HG03280 (cell line): ENCODE measurements around the gene NDUFAF7.
"Not testable (repeated sequence)": the region's sequence is repeated elsewhere in the genome, so short reads cannot be mapped to it uniquely, and the experiment has no call there.

Experiments used
- ATAC-seq: cut with Tn5 transposase; IDR thresholded peaks from one replicate; pipeline ENCODE4 v1.9.1; 2021; ENCODE audit warnings: mild to moderate bottlenecking, moderate library complexity; ENCODE audit not compliant: unreplicated experiment

The NDUFAF7 gene

GRCh38 chr2:37276291-37276690, 44.8 kb downstream of the NDUFAF7 start:
- ATAC-seq: no peak

- ATAC-seq: no peak
These were observed 50.5 kb downstream of the NDUFAF7 start for GRCh38 chr2:37281916-37282315.

- no peak for ATAC-seq
These were observed 51.3 kb downstream of the NDUFAF7 start for GRCh38 chr2:37282746-37283145.

GRCh38 chr2:37283207-37283606, 51.7 kb downstream of the NDUFAF7 start:
- no peak for ATAC-seq

- ATAC-seq: no peak
These were observed 52.9 kb downstream of the NDUFAF7 start for GRCh38 chr2:37284381-37284780.

GRCh38 chr2:37287966-37288365, 56.5 kb downstream of the NDUFAF7 start:
- no peak for ATAC-seq

- ATAC-seq: no peak
These were observed 60.2 kb downstream of the NDUFAF7 start for GRCh38 chr2:37291680-37292079.

GRCh38 chr2:37294858-37295257, 63.4 kb downstream of the NDUFAF7 start:
- not testable (repeated sequence) for ATAC-seq

GRCh38 chr2:37295469-37296073, 64.1 kb downstream of the NDUFAF7 start:
- no peak for ATAC-seq

- no peak for ATAC-seq
These were observed 66.2 kb downstream of the NDUFAF7 start for GRCh38 chr2:37297632-37298031.
